ENCODE results near the gene SYTL4. TPM values are rescaled to one million over a fixed set of nuclear protein-coding genes. Genes with fewer than 3 reads are reported as not detected.

The SYTL4 gene
- total and polyA plus RNA-seq, 4 donors = 5.2 to 26.2 (median 10.2) TPM

DNA sequence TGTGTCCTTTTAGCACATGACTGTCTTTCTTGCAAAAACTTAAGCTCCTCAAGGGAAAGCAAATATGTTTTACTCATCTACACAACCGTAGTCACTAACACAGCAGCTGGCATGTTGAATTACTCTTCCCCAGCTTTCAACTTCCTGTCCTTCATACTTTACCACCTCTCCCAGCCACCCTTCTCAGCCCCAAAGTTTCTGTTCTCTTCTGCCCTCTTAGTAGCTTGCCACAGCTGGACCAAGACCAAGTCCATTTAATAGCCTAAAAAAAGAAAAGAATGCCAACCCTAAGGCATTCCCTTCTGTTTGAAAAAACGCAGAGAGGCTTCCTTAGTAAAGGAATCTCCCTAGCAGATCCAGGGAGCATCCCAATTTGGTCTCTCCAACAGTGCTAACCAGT lies 51.2 kb downstream of the SYTL4 start:
- no peak for TF ChIP-seq FOXA2 (IDR thresholded peaks at IDR 0.05)
- TF ChIP-seq EGR1 (IDR thresholded peaks at IDR 0.05; ENCODE audit: low read depth in 2 of 2) = no peak
- no peak for TF ChIP-seq HNF4A (conservative IDR thresholded peaks at IDR 0.05)
- no peak for TF ChIP-seq RXRA (IDR thresholded peaks at IDR 0.05)
- no peak for TF ChIP-seq HNF4G (IDR thresholded peaks at IDR 0.05)
- TF ChIP-seq, protein P1, sequence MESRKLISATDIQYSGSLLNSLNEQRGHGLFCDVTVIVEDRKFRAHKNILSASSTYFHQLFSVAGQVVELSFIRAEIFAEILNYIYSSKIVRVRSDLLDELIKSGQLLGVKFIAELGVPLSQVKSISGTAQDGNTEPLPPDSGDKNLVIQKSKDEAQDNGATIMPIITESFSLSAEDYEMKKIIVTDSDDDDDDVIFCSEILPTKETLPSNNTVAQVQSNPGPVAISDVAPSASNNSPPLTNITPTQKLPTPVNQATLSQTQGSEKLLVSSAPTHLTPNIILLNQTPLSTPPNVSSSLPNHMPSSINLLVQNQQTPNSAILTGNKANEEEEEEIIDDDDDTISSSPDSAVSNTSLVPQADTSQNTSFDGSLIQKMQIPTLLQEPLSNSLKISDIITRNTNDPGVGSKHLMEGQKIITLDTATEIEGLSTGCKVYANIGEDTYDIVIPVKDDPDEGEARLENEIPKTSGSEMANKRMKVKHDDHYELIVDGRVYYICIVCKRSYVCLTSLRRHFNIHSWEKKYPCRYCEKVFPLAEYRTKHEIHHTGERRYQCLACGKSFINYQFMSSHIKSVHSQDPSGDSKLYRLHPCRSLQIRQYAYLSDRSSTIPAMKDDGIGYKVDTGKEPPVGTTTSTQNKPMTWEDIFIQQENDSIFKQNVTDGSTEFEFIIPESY (IDR thresholded peaks at IDR 0.05) = no peak
- TF ChIP-seq TAF1 (conservative IDR thresholded peaks at IDR 0.05) = no peak
- no peak for TF ChIP-seq YY1 (IDR thresholded peaks at IDR 0.05)
- TF ChIP-seq, protein P2, sequence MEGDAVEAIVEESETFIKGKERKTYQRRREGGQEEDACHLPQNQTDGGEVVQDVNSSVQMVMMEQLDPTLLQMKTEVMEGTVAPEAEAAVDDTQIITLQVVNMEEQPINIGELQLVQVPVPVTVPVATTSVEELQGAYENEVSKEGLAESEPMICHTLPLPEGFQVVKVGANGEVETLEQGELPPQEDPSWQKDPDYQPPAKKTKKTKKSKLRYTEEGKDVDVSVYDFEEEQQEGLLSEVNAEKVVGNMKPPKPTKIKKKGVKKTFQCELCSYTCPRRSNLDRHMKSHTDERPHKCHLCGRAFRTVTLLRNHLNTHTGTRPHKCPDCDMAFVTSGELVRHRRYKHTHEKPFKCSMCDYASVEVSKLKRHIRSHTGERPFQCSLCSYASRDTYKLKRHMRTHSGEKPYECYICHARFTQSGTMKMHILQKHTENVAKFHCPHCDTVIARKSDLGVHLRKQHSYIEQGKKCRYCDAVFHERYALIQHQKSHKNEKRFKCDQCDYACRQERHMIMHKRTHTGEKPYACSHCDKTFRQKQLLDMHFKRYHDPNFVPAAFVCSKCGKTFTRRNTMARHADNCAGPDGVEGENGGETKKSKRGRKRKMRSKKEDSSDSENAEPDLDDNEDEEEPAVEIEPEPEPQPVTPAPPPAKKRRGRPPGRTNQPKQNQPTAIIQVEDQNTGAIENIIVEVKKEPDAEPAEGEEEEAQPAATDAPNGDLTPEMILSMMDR (IDR thresholded peaks at IDR 0.05; ENCODE audit: low read depth, low read length, missing input control) = no peak
- no peak for TF ChIP-seq SP1 (IDR thresholded peaks at IDR 0.05)
- TF ChIP-seq, protein P3, sequence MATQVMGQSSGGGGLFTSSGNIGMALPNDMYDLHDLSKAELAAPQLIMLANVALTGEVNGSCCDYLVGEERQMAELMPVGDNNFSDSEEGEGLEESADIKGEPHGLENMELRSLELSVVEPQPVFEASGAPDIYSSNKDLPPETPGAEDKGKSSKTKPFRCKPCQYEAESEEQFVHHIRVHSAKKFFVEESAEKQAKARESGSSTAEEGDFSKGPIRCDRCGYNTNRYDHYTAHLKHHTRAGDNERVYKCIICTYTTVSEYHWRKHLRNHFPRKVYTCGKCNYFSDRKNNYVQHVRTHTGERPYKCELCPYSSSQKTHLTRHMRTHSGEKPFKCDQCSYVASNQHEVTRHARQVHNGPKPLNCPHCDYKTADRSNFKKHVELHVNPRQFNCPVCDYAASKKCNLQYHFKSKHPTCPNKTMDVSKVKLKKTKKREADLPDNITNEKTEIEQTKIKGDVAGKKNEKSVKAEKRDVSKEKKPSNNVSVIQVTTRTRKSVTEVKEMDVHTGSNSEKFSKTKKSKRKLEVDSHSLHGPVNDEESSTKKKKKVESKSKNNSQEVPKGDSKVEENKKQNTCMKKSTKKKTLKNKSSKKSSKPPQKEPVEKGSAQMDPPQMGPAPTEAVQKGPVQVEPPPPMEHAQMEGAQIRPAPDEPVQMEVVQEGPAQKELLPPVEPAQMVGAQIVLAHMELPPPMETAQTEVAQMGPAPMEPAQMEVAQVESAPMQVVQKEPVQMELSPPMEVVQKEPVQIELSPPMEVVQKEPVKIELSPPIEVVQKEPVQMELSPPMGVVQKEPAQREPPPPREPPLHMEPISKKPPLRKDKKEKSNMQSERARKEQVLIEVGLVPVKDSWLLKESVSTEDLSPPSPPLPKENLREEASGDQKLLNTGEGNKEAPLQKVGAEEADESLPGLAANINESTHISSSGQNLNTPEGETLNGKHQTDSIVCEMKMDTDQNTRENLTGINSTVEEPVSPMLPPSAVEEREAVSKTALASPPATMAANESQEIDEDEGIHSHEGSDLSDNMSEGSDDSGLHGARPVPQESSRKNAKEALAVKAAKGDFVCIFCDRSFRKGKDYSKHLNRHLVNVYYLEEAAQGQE (IDR thresholded peaks at IDR 0.05) = no peak
- TF ChIP-seq, protein P4, sequence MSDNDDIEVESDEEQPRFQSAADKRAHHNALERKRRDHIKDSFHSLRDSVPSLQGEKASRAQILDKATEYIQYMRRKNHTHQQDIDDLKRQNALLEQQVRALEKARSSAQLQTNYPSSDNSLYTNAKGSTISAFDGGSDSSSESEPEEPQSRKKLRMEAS (IDR thresholded peaks at IDR 0.05) = no peak
- no peak for TF ChIP-seq GABPA (IDR thresholded peaks at IDR 0.05 in 1 of 2, conservative IDR thresholded peaks at IDR 0.05 in 1 of 2)
- TF ChIP-seq, protein P5, sequence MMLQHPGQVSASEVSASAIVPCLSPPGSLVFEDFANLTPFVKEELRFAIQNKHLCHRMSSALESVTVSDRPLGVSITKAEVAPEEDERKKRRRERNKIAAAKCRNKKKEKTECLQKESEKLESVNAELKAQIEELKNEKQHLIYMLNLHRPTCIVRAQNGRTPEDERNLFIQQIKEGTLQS (IDR thresholded peaks at IDR 0.05) = no peak
- no peak for TF ChIP-seq JUND (IDR thresholded peaks at IDR 0.05)
- TF ChIP-seq FOXA1 (IDR thresholded peaks at IDR 0.05) = no peak
- TF ChIP-seq RAD21 (IDR thresholded peaks at IDR 0.05) = no peak
- TF ChIP-seq NR2F2 (IDR thresholded peaks at IDR 0.05) = no peak
- Histone ChIP-seq H3K36me3 (ENCODE audit: control insufficient read depth in 4 of 4, insufficient read depth in 3 of 4, low read depth in 1 of 4, low read length in 3 of 4) (peaks cover 0 to 3% (median 2%) of the 10 kb centered on the region in 4 donors), H3K9ac (ENCODE audit: low read depth in 1 of 2, low read length in 2 of 2) (no peak overlapping the region), H3K4me1 (ENCODE audit: control insufficient read depth in 4 of 4, insufficient read depth in 4 of 4, low read length in 3 of 4) (no peaks in the 10 kb centered on the region), H3K9me3 (ENCODE audit: control insufficient read depth in 4 of 4, low read length in 3 of 4) (no peaks in the 10 kb centered on the region), H3K27ac (ENCODE audit: low read depth in 1 of 2, low read length in 2 of 2) (no peak overlapping the region), H3K4me3 (ENCODE audit: low read depth in 1 of 3, low read length in 3 of 3) (no peak overlapping the region), H3K27me3 (ENCODE audit: control insufficient read depth in 4 of 4, insufficient read depth in 4 of 4, low read length in 3 of 4) (no peaks in the 10 kb centered on the region)
- 79% methylated on average over 2 of the region's 2 CpGs for WGBS
- DNase-seq (ENCODE audit: low spot score) = no peak
